CD4-positive, alpha-beta T cell treated with Interleukin-15 for 4 hours (primary cell): ENCODE results near the gene SRPRB.

Experiments used
- DNase-seq: peaks from one replicate; pipeline ENCODE4 v3.0.0-alpha.2; 2020; ENCODE audit warnings: low spot score

Gene SRPRB

GRCh38 chr3:133866141-133866540 is 60.5 kb downstream of the SRPRB start:
- no peak for DNase-seq

- no peak for DNase-seq
Observed at GRCh38 chr3:133868186-133868585, 62.6 kb downstream of the SRPRB start.

GRCh38 chr3:133868758-133869475 is 63.3 kb downstream of the SRPRB start:
- DNase-seq = no peak

GRCh38 chr3:133869586-133869985 is 64.0 kb downstream of the SRPRB start:
- DNase-seq = no peak

GRCh38 chr3:133870822-133871221 is 65.2 kb downstream of the SRPRB start:
- DNase-seq = no peak
